Stimulated activated CD8-positive, alpha-beta memory T cell treated with anti-CD3 and anti-CD28 coated beads, Interleukin-7, amount 100 ng/mL, for 4 hours (primary cell): ENCODE data around the gene INVS.
A peak's percentile ranks its signal among the peaks of the same experiment; 100 is the strongest.
"Not testable (repeated sequence)": the region's sequence is repeated elsewhere in the genome, so short reads cannot be mapped to it uniquely, and the experiment has no call there.

ENCODE experiments used
- DNase-seq, 2 donors: peaks; one replicate each; pipeline ENCODE4 v3.0.0-alpha.2; 2020; ENCODE audit warnings: low read depth in 2 of 2

Gene INVS, protein sequence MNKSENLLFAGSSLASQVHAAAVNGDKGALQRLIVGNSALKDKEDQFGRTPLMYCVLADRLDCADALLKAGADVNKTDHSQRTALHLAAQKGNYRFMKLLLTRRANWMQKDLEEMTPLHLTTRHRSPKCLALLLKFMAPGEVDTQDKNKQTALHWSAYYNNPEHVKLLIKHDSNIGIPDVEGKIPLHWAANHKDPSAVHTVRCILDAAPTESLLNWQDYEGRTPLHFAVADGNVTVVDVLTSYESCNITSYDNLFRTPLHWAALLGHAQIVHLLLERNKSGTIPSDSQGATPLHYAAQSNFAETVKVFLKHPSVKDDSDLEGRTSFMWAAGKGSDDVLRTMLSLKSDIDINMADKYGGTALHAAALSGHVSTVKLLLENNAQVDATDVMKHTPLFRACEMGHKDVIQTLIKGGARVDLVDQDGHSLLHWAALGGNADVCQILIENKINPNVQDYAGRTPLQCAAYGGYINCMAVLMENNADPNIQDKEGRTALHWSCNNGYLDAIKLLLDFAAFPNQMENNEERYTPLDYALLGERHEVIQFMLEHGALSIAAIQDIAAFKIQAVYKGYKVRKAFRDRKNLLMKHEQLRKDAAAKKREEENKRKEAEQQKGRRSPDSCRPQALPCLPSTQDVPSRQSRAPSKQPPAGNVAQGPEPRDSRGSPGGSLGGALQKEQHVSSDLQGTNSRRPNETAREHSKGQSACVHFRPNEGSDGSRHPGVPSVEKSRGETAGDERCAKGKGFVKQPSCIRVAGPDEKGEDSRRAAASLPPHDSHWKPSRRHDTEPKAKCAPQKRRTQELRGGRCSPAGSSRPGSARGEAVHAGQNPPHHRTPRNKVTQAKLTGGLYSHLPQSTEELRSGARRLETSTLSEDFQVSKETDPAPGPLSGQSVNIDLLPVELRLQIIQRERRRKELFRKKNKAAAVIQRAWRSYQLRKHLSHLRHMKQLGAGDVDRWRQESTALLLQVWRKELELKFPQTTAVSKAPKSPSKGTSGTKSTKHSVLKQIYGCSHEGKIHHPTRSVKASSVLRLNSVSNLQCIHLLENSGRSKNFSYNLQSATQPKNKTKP

DNA sequence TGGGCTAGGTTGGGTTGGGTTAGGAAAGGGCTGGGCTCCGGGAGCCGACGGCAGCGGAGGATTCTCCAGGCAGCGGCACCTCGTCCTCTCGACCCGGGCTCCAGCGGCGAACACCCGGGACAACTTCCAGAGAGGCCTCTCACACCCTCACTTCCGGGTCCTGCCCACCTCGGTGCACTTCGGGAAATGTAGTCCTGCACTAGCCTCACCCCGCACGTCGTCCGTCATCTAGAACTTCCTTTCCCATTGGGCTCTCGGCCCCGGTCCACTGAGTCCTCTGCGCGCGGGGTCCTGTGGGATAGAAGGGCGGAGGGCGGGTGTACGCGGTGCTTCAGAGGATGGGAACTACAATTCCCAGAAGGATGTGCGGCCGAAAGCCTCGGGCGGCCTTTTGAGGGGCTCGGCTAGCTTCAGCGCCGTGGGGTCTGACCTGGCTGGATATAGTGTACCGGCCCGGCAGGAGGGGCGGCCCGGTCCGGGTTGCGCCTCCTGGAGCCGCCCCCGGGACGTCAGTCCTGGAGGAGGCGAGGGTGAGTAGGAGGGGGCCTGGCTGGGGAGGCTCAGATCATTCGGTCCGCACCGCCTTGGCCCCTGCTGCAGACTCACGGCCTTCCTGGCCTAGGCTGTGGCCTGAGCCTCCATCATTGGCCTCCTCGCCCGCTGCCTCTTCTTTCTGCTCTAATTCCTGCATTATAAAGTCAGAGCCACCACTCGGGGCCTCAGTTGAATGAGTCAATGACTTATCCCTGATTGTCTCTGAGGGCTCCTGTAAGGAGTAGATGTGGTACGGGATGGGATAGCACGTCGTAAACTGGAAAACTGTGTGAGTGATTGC lies at the start of gene INVS, which contains the start of gene ERP44:
INVS (plus strand) TSS at position 357 of the 835 bp plus-strand sequence. CDS start 5,279 bp downstream, outside the sequence.
ERP44 (minus strand) TSS at position 114 of the 835 bp plus-strand sequence. CDS start 160 bp downstream, outside the sequence.
- DNase-seq, result peak; percentile 96 to 97

DNA sequence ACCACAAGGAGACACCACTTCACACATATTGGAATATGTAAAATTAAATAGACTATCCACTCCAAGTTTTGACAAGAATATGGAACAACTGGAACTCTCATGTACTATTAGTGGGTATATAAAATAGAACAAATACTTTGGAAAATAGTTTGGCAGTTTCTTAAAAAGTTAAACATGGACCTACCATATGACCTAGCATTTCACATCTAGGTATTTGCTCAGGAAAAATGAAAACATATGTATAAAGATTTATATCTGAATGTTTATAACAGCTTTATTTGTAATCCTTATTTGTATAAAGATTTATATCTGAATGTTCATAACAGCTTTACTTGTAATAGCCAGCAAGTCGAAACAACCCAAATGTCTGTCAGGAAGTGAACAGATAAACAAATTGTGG lies 49.5 kb upstream of the INVS start:
- no peak for DNase-seq

DNA sequence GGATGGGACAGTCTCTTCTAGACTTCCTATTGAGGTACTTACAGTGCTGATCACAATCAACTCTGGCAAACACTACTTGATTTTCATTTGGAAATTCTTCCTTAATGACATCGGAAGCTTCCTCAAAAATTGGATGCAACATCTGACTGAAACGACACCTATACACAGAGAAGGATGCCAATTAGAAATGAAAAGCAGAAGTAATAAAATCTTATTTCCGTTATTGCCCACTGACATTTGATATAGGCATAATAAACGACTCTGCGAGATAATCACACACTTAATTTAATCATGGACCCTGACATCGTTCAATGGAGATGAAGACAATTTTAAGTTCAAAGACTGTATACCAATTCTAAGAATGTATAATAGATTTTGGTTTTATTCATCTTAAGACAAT lies 46.7 kb upstream of the INVS start:
- DNase-seq, result no peak

DNA sequence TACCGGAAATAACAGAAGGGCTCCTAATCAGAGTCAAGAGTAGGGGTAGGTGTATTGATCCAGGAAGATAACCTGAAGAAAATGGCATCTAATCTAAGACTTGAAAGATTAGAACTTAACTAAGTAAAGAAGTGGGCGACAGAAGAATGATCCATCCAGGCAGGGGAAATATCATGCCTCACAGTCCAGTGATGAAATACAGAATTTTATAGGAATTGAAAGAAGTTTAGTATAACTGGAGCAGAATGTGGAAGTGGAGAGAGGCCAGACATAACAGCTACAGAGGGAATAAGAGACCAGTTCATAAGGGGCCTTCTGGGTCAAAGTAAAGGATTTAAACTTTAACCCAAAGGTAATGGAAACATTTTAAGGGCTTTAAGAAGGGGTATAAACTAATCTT lies 42.5 kb upstream of the INVS start:
- DNase-seq, result no peak

DNA sequence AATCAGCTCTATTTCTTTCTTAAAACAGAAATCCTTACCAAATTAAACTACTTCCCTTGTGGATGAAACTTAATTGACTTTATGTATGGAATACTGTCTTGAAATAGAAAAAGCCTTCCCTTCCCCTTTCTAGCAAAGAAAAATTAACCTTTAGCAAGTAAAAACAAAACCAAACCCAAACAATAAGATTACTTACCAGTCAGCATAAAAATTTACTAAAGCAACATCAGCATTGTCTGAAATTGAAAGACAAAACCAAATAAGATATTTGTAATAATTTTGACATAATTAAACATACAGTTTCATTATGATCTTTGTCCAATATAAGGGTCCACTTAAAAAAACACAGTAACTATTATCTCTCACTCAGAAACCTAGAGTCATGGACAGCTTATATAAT lies 41.4 kb upstream of the INVS start:
- DNase-seq, result no peak

DNA sequence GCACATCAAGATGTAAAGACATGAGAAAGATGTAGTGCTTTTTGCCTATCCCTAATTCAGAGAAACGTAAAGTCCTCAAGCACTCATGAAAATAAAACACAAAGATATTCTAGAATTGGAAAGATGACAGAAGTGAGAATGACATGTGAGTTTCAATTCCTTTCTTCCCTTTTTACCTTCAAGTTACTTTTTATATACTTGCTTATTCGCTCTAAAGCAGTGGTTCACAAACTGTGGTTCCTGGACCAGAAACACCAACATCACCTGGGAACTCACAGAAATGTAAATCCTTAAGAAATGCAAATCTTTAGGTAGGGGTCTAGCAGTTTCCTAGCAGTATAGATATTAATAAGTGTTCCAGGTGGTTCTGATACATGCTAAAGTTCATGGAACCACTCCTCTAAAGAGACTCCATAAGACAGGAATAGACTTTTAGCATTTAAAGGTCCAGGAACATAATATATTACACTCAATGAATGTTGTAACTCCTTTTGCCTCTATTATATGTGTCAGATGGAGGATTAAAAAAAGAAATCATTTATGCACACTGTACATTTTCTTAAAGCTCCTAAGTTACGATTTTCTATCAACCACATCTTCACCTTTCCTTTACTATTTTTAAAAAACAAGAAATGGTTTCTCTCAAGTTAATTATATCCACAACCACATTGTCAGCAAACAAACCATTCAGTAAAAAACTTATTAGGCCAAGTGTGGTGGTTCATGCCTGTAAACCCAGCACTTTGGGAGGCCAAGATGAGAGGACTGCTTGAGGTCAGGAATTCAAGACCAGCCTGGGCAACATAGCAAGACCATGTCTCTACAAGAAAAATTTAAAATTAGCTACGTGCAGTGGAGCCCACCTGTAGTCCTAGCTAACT lies 40.1 kb upstream of the INVS start:
- DNase-seq, result no peak

DNA sequence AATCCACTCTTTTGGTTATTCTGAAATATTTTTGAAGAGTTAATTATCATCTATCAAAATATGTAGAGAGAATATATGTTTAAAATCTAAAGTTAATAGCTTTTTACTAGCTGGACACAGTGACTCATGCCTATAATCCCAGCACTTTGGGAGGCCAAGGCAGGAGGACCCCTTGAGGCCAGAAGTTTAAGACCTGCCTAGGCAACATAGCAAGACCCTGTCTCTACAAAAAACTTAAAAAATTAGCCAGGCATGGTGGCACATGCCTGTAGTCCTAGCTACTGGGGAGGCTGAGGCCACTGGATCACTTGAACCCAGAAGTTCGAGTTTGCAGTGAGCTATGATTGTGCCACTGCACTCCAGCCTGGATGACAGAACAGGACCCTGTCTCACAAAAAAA lies 36.4 kb upstream of the INVS start:
- not testable (repeated sequence) for DNase-seq

DNA sequence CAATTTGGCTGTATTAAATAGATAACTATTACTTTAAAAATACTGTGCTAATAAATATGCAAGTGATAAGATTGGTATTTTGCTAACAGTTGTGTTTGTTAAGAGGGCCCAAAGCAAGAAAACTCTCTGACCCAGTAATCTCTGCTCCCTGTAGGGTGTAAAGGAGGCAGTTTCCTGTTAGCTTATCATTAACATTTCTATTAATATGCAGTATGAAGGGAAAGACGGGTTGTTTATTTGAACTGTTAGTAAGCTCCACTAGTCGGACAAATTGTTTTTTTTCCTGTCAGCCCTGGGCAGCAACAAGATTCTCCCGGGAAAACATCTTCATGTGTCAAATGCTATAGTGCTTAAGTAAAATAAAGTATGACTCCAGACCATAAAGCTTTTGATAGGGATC lies 35.9 kb upstream of the INVS start:
- DNase-seq, result no peak

DNA sequence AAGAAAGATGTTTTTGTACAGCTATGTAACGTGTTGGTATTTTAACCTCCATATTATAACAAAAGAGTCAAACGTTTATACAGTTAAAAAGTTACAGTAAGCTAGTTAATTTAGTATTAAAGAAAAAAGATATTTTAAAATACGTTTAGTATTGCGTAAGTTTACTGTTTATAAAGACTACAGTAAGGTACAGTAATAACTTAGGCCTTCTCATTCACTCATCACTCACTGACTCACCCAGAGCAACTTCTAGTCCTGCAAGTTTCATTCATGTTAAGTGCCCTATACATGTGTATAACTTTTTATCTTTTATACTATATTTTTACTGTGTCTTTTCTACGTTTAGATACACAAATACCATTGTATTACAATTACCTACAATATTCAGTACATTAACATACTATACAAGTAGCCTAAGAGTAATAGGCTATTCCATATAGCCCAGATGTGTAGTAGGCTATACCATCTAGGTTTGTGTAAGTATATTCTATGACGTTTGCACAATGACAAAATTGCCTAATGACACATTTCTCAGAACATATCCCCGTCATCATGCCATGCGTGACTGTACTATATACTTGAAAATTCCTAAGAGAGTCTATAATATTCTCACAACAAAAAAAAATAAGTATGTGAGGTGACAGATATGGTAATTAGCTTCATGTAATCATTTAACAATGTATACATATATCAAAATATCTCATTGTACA lies 34.0 kb upstream of the INVS start:
- no peak for DNase-seq

DNA sequence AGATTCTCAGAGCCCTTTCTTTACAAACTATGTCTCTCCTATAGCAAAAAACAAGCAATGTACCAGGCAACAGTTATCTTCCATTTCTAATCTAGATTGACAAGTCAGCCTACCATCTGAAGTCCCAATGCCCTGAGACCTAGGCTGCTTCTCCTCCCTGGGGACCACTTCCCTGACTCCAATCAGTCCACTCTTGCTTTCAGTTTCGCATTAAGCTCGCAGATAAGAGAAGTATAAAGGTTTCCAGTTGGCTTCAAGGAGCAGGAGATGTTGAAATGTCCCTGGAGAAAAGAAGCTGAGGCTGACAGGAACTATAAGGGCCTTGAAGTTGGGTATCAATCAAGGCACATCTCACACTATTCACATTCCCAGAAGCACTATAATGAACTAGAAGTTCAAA lies 32.5 kb upstream of the INVS start:
- no peak for DNase-seq

DNA sequence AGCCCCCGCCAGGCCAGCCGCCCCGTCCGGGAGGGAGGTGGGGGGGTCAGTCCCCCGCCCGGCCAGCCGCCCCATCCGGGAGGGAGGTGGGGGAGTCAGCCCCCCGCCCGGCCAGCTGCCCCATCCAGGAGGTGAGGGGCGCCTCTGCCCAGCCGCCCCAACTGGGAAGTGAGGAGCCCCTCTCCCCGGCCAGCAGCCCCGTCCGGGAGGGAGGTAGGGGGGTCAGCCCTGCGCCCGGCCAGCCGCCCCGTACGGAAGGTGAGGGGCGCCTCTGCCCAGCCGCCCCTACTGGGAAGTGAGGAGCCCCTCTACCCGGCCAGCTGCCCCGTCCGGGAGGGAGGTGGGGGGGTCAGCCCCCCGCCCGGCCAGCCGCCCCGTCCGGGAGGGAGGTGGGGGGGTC lies 31.1 kb upstream of the INVS start:
- DNase-seq, result not testable (repeated sequence)

DNA sequence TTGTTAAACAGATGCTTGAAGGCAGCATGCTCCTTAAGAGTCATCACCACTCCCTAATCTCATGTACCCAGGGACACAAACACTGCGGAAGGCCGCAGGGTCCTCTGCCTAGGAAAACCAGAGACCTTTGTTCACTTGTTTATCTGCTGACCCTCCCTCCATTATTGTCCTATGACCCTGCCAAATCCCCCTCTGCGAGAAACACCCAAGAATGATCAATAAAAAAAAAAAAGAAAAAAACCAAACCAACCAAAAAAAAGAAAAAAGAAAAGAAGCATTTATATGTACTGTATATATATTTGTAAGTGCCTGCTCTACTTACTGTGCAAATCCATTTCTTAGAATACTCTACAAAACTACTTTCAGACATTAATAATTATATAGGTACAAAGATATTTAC lies 30.0 kb upstream of the INVS start:
- DNase-seq, result not testable (repeated sequence)

DNA sequence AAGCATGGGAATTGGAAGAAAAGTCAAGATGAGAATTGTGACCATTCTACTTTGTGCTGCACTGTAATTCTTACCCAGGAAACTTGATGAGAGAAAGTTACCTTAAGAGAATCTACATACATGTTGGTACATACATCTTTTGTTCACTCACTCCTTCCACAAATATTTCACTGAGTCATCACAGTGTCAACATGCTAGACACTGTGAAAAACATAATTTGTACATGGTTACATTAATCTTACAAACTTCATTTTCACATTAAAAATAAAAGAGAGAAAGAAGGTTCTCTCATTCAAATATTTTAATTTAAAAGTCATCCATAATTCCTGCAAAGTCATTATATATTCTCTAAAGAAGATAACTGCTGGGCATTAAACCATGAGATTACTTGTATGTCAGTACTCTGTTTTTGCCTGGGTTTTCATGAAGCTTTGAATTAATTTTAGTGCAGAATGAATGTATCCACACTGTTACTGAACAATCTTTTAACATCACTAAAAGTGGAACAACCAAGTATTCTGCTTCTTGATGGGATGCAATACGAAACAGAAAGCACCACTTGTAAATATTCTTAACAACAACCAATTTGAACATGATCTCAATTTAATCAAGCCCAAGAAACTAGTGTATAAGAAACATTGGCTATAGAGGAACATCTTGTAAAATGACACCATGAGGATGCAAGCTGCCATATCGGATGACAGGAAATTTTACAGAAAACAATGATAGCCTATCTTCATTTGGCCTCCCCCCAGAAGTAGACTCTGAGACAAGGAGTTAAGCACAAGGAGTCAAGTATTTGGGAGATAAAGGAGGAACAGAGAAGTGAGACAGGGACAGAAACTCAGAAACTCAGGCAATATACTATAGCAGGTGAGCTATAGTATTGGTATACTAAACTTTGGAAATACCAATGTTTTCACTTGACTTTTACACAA lies 28.7 kb upstream of the INVS start:
- no peak for DNase-seq

DNA sequence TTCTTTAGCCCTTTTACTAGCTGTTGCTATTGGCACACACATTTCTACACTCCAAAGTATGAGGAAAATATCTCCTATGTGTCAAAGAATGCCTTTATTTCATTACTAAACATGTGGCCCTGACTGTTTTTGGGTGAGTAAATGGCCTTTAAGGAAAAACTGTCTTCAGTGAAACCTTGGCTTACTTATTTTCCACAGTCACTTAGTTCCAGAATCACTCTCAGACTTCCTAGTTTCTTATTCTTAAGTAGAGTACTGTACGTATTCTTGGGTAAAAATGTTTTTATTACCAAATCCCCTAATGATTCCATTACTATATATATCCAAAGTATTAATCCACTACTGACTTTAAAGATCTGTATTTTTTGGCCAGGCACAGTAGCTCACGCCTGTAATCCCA lies 27.8 kb upstream of the INVS start:
- DNase-seq, result no peak

DNA sequence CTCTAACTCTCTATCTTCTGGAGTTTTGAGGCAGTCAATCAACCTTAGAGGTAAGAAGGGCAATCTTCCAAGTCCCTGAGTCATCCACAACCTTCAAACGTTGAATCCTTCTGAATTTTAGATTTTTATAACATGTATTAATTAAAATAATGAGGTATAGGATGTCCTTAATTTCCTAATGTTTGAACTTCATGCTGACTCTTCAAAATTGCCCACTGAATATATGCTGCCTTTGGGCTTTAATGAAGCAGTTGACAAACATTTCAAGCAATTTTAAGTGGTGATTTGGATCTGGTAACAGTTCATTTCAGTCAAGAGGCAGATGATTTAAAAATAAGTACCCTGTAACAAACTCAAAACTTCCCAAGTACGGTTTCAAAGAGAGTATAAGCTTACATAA lies 26.2 kb upstream of the INVS start:
- DNase-seq, result no peak

DNA sequence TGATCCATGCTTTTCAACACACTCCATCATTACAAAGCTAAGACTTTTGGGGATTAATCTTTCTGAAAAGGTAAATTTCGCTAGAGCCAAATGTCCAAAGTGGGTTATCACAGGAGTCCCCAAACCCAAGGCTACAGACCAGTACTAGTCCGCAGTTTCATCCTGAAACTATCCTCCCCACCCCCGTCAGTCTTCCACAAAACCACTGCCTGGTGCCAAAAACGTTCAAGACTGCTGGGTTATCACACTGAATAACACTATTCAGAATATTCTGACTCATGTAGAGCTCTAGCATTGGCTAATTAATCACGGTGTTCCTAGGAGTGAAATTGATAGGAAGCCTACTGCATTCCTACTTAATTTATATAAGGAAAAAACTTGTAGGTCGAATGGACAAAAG lies 24.9 kb upstream of the INVS start:
- no peak for DNase-seq

DNA sequence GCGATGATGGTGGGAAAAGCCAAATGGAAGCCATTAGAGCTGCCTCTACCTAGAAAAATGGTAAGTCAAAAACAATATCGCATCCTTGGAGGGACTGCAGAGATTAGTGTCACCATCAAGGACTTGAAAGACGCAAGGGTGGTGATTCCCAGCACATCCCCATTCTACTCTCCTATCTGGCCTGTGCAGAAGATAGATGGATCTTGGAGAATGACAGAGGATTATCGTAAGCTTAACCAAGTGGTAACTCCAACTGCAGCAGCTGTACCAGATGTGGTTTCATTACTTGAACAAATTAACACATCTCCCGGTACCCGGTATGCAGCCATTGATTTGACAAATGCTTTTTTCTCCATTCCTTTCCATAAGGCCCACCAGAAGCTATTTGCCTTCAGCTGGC lies 24.1 kb upstream of the INVS start:
- no peak for DNase-seq

DNA sequence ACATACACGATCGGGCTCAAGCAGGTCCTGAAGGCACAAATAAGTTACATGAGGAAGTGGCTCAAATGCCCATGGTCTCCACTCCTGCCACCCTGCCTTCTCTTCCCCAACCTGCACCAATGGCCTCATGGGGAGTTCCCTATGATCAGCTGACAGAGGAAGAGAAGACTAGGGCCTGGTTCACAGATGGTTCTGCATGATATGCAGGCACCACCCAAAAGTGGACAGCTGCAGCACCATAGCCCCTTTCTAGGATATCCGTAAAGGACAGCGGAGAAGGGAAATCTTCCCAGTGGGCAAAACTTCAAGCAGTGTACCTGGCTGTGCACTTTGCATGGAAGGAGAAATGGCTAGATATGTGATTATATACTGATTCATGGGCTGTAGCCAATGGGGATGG lies 22.8 kb upstream of the INVS start:
- DNase-seq, result not testable (repeated sequence)

DNA sequence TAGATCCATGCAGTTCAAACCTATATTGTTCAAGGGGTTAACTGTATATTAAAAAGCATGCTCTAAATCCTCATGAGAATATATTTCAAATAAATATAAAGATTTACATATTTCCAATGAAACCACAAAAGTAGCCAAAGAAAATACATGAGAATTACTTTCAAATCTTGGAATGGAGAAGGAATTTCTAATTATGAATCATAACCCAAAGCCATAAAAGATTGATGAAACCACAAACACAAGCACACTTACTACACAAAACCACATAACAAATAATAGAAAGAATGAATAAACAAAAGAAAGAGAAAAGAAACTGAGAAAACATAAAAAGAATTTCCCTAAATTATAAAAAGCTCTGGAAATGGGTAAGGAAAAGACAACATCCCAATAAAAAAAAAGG lies 16.3 kb upstream of the INVS start:
- no peak for DNase-seq
